ENCODE measurements around the gene ZIC5. TPM values are rescaled to one million over a fixed set of nuclear protein-coding genes. Genes with fewer than 3 reads are reported as not detected.
"Not testable (repeated sequence)": the region's sequence is repeated elsewhere in the genome, so short reads cannot be mapped to it uniquely, and the experiment has no call there.

ZIC5 gene
- total RNA-seq, 2 donors from 2014 or later: not detected

- Histone ChIP-seq H3K36me3 (replicated peaks in 1 of 2; ENCODE audit: insufficient read depth in 1 of 2, low read depth in 2 of 2) (no peaks in the 10 kb centered on the region), H3K9me3 (no peaks in the 10 kb centered on the region), H3K4me1 (no peaks in the 10 kb centered on the region), H3K27me3 (peaks cover 0 to 9% of the 10 kb centered on the region in 2 donors), H3K4me3 (no peak overlapping the region), H3K27ac (no peak overlapping the region)
- DNase-seq (no peak), ATAC-seq (no peak)
- WGBS, 2 donors: 67 to 71% methylated on average over 8 of the region's 8 CpGs
- intact Hi-C loops (cut with DNase I): no loop called here
- no peak for TF ChIP-seq CTCF (IDR thresholded peaks at IDR 0.05)
These were observed 21.7 kb downstream of the ZIC5 start for GRCh38 chr13:99949679-99950413.

GRCh38 chr13:99948907-99949678 lies 22.5 kb downstream of the ZIC5 start:
- ATAC-seq: no peak
- DNase-seq: no peak
- Histone ChIP-seq H3K27ac (no peak overlapping the region), H3K9me3 (no peaks in the 10 kb centered on the region), H3K4me3 (no peak overlapping the region), H3K4me1 (no peaks in the 10 kb centered on the region), H3K27me3 (peaks cover 0 to 9% of the 10 kb centered on the region in 2 donors), H3K36me3 (replicated peaks in 1 of 2; ENCODE audit: insufficient read depth in 1 of 2, low read depth in 2 of 2) (no peaks in the 10 kb centered on the region)
- WGBS, 2 donors: 68 to 72% methylated on average over 10 of the region's 10 CpGs
- TF ChIP-seq CTCF (IDR thresholded peaks at IDR 0.05) (no peak), POLR2A (IDR thresholded peaks at IDR 0.05) (no peak)
- intact Hi-C loops (cut with DNase I): no loop called here

- DNase-seq: no peak
- no peak for ATAC-seq
- H3K27ac ChIP-seq: no peak overlapping the region
- no peak overlapping the region for H3K4me3 ChIP-seq
- peaks cover 0 to 9% of the 10 kb centered on the region in 2 donors for H3K27me3 ChIP-seq
- no peaks in the 10 kb centered on the region for H3K4me1 ChIP-seq
- WGBS, 2 donors: 71 to 90% methylated on average over 4 of the region's 4 CpGs
- TF ChIP-seq POLR2A (IDR thresholded peaks at IDR 0.05) (no peak), CTCF (IDR thresholded peaks at IDR 0.05) (no peak)
- H3K9me3 ChIP-seq: no peaks in the 10 kb centered on the region
- H3K36me3 ChIP-seq (replicated peaks in 1 of 2; ENCODE audit: insufficient read depth in 1 of 2, low read depth in 2 of 2): no peaks in the 10 kb centered on the region
- intact Hi-C loops (cut with DNase I): no loop called here
These were observed 23.2 kb downstream of the ZIC5 start for GRCh38 chr13:99948411-99948810.

GRCh38 chr13:99947666-99948065 lies 23.9 kb downstream of the ZIC5 start:
- no peaks in the 10 kb centered on the region for H3K36me3 ChIP-seq (replicated peaks in 1 of 2; ENCODE audit: insufficient read depth in 1 of 2, low read depth in 2 of 2)
- WGBS, 2 donors: 53 to 67% methylated on average over 2 of the region's 2 CpGs
- no peak overlapping the region for H3K4me3 ChIP-seq
- H3K9me3 ChIP-seq: no peaks in the 10 kb centered on the region
- TF ChIP-seq CTCF (IDR thresholded peaks at IDR 0.05) (no peak), POLR2A (IDR thresholded peaks at IDR 0.05) (no peak)
- no peak overlapping the region for H3K27ac ChIP-seq
- H3K27me3 ChIP-seq: peaks cover 0 to 9% of the 10 kb centered on the region in 2 donors
- no peak for DNase-seq
- intact Hi-C loops (cut with DNase I): no loop called here
- ATAC-seq: no peak
- no peaks in the 10 kb centered on the region for H3K4me1 ChIP-seq

GRCh38 chr13:99945515-99945914 lies 26.1 kb downstream of the ZIC5 start:
- H3K4me1 ChIP-seq; H3K27me3 ChIP-seq; H3K27ac ChIP-seq; intact Hi-C loops (cut with DNase I); DNase-seq; H3K9me3 ChIP-seq; H3K4me3 ChIP-seq; H3K36me3 ChIP-seq (replicated peaks in 1 of 2; ENCODE audit: insufficient read depth in 1 of 2, low read depth in 2 of 2); ATAC-seq: not testable (repeated sequence)
- WGBS, 2 donors: 86 to 97% methylated on average over 2 of the region's 2 CpGs

Data from body of pancreas (tissue), 4 donors.